HCT116 (cell line): ENCODE measurements around the gene CCDC112. TPM values are rescaled to one million over a fixed set of nuclear protein-coding genes. Genes with fewer than 3 reads are reported as not detected.

Source experiments
- ATAC-seq: fragments of 200-7000 bp; cut with Tn5 transposase; 2 replicates; pipeline ENCODE4 v1.9.1; 2020; ENCODE audit warnings: mild to moderate bottlenecking, moderate library complexity
- BruUV-seq: library from RNA; stranded (reverse); fragments of 400-500 nt; replicated peaks from 2 replicates; lab custom pipeline; 2021; lab: Mats Ljungman, UMichigan
- CTCF ChIA-PET: fragments of 300-600 bp; sonication (Branson Sonifier 250); formaldehyde crosslinking; loops from one replicate; lab custom pipeline; 2021; ENCODE audit warnings: antibody characterized with exemption; lab: Charles Lee
- POLR2A ChIA-PET: fragments of 300-600, 350-600 bp; sonication (Branson Sonifier 250); formaldehyde crosslinking; loops from one replicate; lab custom pipeline; 2021; ENCODE audit warnings: antibody characterized with exemption; lab: Charles Lee
- RAD21 ChIA-PET, 2 experiments: fragments of 300-600 bp; sonication (Branson Sonifier 250); formaldehyde crosslinking; loops; one replicate each; lab custom pipeline; 2023; ENCODE audit warnings: low total read pairs in 2 of 2; ENCODE audit not compliant: uncharacterized antibody in 2 of 2, unreplicated experiment in 2 of 2, low non-redundant PET in 1 of 2; lab: Charles Lee
- DNase-seq: peaks from one replicate; pipeline ENCODE4 v3.0.0-alpha.2; 2010; ENCODE audit warnings: low read depth, low spot score
- H2AFZ ChIP-seq: fragments of 200-600 bp; shearing (Covaris generic), sonication (generic); 2 replicates; pipeline ENCODE4 v1.6.1; 2017; ENCODE audit warnings: low read depth, mixed run types, mixed read lengths, antibody characterized with exemption, low read length; ENCODE audit not compliant: poor library complexity, severe bottlenecking
- H3K27ac ChIP-seq: 2 replicates; pipeline ENCODE4 v1.5.1; 2012; ENCODE audit warnings: low read depth, low read length
- H3K27me3 ChIP-seq: fragments of 200-600 bp; sonication (generic); 2 replicates; pipeline ENCODE4 v1.6.1; 2016; ENCODE audit warnings: mixed run types, low read length, mixed read lengths; ENCODE audit not compliant: insufficient read depth
- H3K36me3 ChIP-seq, 2 experiments: fragments of 200-500 bp in 1 of 2; fragments of 200-600 bp in 1 of 2; sonication (Bioruptor generic) in 1 of 2; sonication (generic) in 1 of 2; 2 replicates each; pipeline versions ENCODE4 v1.5.1 to v1.6.1; 2014 to 2016; ENCODE audit warnings: low read length in 2 of 2, inconsistent platforms in 1 of 2, mixed read lengths in 1 of 2, mixed run types in 1 of 2; ENCODE audit not compliant: insufficient read depth in 2 of 2, control insufficient read depth in 1 of 2
- H3K4me1 ChIP-seq, 2 experiments: fragments of 200-600 bp in 1 of 2; sonication (generic) in 1 of 2; 2 replicates each; pipeline versions ENCODE4 v1.5.1 to v1.6.1; 2012 to 2017; ENCODE audit warnings: low read length in 2 of 2, inconsistent platforms in 1 of 2, mild to moderate bottlenecking in 1 of 2, mixed read lengths in 1 of 2, mixed run types in 1 of 2, moderate library complexity in 1 of 2; ENCODE audit not compliant: insufficient read depth in 2 of 2, control insufficient read depth in 1 of 2
- H3K4me2 ChIP-seq: fragments of 200-600 bp; sonication (generic); 2 replicates; pipeline ENCODE4 v1.6.1; 2017; ENCODE audit warnings: mixed run types, low read length, mixed read lengths
- H3K4me3 ChIP-seq, 2 experiments: fragments of 200-600 bp in 1 of 2; sonication (generic) in 1 of 2; replicated peaks in 1 of 2; 2 replicates each; pipeline ENCODE4 v1.5.1; 2011 to 2016; ENCODE audit warnings: low read length in 2 of 2, control low read depth in 1 of 2, low read depth in 1 of 2, mild to moderate bottlenecking in 1 of 2, mixed read lengths in 1 of 2, mixed run types in 1 of 2
- H3K79me2 ChIP-seq: fragments of 200-600 bp; sonication (generic); 2 replicates; pipeline ENCODE4 v1.6.1; 2017; ENCODE audit warnings: mild to moderate bottlenecking, mixed run types, low read length, moderate library complexity, mixed read lengths; ENCODE audit not compliant: insufficient read depth
- H3K9ac ChIP-seq: fragments of 200-600 bp; sonication (generic); 2 replicates; pipeline ENCODE4 v1.6.1; 2016; ENCODE audit warnings: low read length, mixed read lengths
- H3K9me2 ChIP-seq: fragments of 200-600 bp; sonication (generic), shearing (Covaris generic); 2 replicates; pipeline ENCODE4 v1.6.1; 2017; ENCODE audit warnings: mixed run types, mild to moderate bottlenecking, moderate library complexity; ENCODE audit not compliant: insufficient read depth
- H3K9me3 ChIP-seq, 2 experiments: fragments of 200-500 bp in 1 of 2; fragments of 200-600 bp in 1 of 2; sonication (Bioruptor generic) in 1 of 2; sonication (generic) in 1 of 2; 2 replicates each; pipeline ENCODE4 v1.6.1; 2014 to 2017; ENCODE audit warnings: low read length in 2 of 2, mixed read lengths in 2 of 2, inconsistent platforms in 1 of 2, low read depth in 1 of 2, mild to moderate bottlenecking in 1 of 2, mixed run types in 1 of 2, moderate library complexity in 1 of 2; ENCODE audit not compliant: control insufficient read depth in 1 of 2, insufficient read depth in 1 of 2
- H4K20me1 ChIP-seq: fragments of 200-600 bp; sonication (generic), shearing (Covaris generic); 2 replicates; pipeline ENCODE4 v1.6.1; 2017; ENCODE audit warnings: mixed run types, mild to moderate bottlenecking, moderate library complexity; ENCODE audit not compliant: insufficient read depth
- CEBPB ChIP-seq: IDR thresholded peaks from 2 replicates; pipeline ENCODE4 v1.6.1; 2012; ENCODE audit warnings: low read depth
- EZH2 ChIP-seq: fragments of 200-600 bp; sonication (generic); IDR thresholded peaks from 2 replicates; pipeline ENCODE4 v1.6.1; 2017; ENCODE audit warnings: antibody characterized with exemption, mixed run types
- FOSL1 ChIP-seq: IDR thresholded peaks from 2 replicates; pipeline ENCODE4 v1.6.1; 2012; ENCODE audit warnings: low read depth
- JUND ChIP-seq: IDR thresholded peaks from 2 replicates; pipeline ENCODE4 v1.6.1; 2012
- POLR2A ChIP-seq: IDR thresholded peaks from 2 replicates; pipeline ENCODE4 v1.7.0; 2011; ENCODE audit warnings: borderline replicate concordance; ENCODE audit not compliant: insufficient read depth, insufficient read length; ENCODE audit errors: extremely low read depth
- POLR2AphosphoS5 ChIP-seq: IDR thresholded peaks from 2 replicates; pipeline ENCODE4 v1.6.1; 2011; ENCODE audit warnings: mild to moderate bottlenecking, low read depth, low read length, moderate library complexity
- RAD21 ChIP-seq: IDR thresholded peaks from 2 replicates; pipeline ENCODE4 v1.6.1; 2012; ENCODE audit warnings: low read depth, mild to moderate bottlenecking
- REST ChIP-seq: IDR thresholded peaks from 2 replicates; pipeline ENCODE4 v1.6.1; 2012; ENCODE audit warnings: low read depth
- SP1 ChIP-seq: IDR thresholded peaks from 2 replicates; pipeline ENCODE4 v1.6.1; 2012; ENCODE audit warnings: low read depth
- SRF ChIP-seq: IDR thresholded peaks from 2 replicates; pipeline ENCODE4 v1.6.1; 2012; ENCODE audit warnings: low read depth
- ZFX ChIP-seq: fragments of 450-650 bp; IDR thresholded peaks from 2 replicates; pipeline ENCODE4 v1.6.1; 2017
- intact Hi-C: fragments of 100-400 bp; cut with micrococcal nuclease; formaldehyde crosslinking; loops from 2 replicates; pipeline ENCODE4 v1.10.0; 2022
- total RNA-seq: library from RNA; stranded (reverse); gene quantifications from one replicate; pipeline ENCODE4 v1.2.1, GENCODE V29; 2021; ENCODE audit not compliant: unreplicated experiment

Gene CCDC112
- total RNA-seq, 1 experiment from 2014 or later, result 13.7 TPM

GRCh38 chr5:115291397-115291796 is 5.1 kb downstream of the CCDC112 start:
- ATAC-seq (no peak), DNase-seq (no peak)
- 0 out of 4 replicates have a peak, but pooled peaks cover 0 to 3% of the 10 kb centered on the region in 2 experiments for H3K9me3 ChIP-seq
- no peak overlapping the region for H3K27ac ChIP-seq
- ChIA-PET RAD21 (no interaction called here), POLR2A (no interaction called here), CTCF (no interaction called here)
- H4K20me1 ChIP-seq, result no peaks in the 10 kb centered on the region
- intact Hi-C loops, result no loop called here
- no peak for TF ChIP-seq ZFX
- no peak for TF ChIP-seq EZH2
- TF ChIP-seq RAD21, result no peak
- no peak for TF ChIP-seq POLR2AphosphoS5
- BruUV-seq, result no TSS peak
- peaks cover 58% of the 10 kb centered on the region for H3K79me2 ChIP-seq
- peaks cover 3 to 8% of the 10 kb centered on the region in 2 experiments; a peak in 3 of 4 replicates for H3K4me1 ChIP-seq
- H3K4me2 ChIP-seq, result no peak overlapping the region
- H3K9me2 ChIP-seq, result no peaks in the 10 kb centered on the region
- no peak overlapping the region for H3K9ac ChIP-seq
- no peaks in the 10 kb centered on the region for H3K27me3 ChIP-seq
- no peak overlapping the region for H2AFZ ChIP-seq
- no peak overlapping the region for H3K4me3 ChIP-seq
- H3K36me3 ChIP-seq, result 0 out of 4 replicates have a peak, but pooled peaks cover 0 to 7% of the 10 kb centered on the region in 2 experiments

GRCh38 chr5:115289104-115289503 is 7.3 kb downstream of the CCDC112 start:
- no peak for ATAC-seq
- intact Hi-C loops, result no loop called here

More at GRCh38 chr5:115289104-115289503, 7.3 kb downstream of the CCDC112 start:
- Histone ChIP-seq H3K4me1 (no peaks in the 10 kb centered on the region), H3K9ac (no peak overlapping the region), H3K27ac (no peak overlapping the region), H3K9me3 (0 out of 4 replicates have a peak, but pooled peaks cover 0 to 3% of the 10 kb centered on the region in 2 experiments), H3K36me3 (0 out of 4 replicates have a peak, but pooled peaks cover 0 to 7% of the 10 kb centered on the region in 2 experiments), H4K20me1 (no peaks in the 10 kb centered on the region), H3K4me3 (no peak overlapping the region), H3K79me2 (peaks cover 53% of the 10 kb centered on the region), H3K9me2 (no peaks in the 10 kb centered on the region), H3K4me2 (no peak overlapping the region), H3K27me3 (no peaks in the 10 kb centered on the region), H2AFZ (no peak overlapping the region)
- POLR2A ChIA-PET, result no interaction called here
- BruUV-seq, result no TSS peak
- RAD21 ChIA-PET, result no interaction called here
- TF ChIP-seq REST, result no peak
- no peak for TF ChIP-seq CEBPB
- no peak for TF ChIP-seq FOSL1
- TF ChIP-seq SP1, result no peak
- TF ChIP-seq POLR2A, result no peak
- no peak for TF ChIP-seq SRF
- TF ChIP-seq JUND, result no peak
- CTCF ChIA-PET, result no interaction called here
- no peak for DNase-seq
